ENCODE results near the gene PRKAG1. TPM values are rescaled to one million over a fixed set of nuclear protein-coding genes. Genes with fewer than 3 reads are reported as not detected.

PRKAG1 gene
- total RNA-seq, 1 donor, result 95.9 TPM

DNA sequence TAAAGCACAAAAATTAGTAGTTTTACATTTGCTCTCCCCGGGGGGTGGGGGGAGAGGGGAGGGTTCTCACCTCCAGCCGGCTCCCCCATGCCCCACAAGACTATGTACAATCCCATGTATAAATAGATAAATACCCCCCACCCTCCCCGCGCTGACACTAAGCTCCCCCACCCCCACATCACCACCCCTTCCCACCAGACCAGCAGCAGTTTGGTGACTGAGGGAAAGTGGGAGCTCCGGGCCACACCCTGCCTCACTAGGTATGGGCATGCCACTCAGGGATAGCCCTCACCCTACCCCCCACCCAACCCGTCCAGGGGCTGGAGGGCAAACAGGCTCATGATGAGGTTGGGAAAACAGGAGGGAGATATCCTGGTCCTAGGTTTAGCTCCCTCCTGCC lies 1.9 kb upstream of the PRKAG1 start:
- H3K4me3 ChIP-seq (ENCODE audit: low read depth, low read length), result no peak overlapping the region
- TF ChIP-seq, protein P1, sequence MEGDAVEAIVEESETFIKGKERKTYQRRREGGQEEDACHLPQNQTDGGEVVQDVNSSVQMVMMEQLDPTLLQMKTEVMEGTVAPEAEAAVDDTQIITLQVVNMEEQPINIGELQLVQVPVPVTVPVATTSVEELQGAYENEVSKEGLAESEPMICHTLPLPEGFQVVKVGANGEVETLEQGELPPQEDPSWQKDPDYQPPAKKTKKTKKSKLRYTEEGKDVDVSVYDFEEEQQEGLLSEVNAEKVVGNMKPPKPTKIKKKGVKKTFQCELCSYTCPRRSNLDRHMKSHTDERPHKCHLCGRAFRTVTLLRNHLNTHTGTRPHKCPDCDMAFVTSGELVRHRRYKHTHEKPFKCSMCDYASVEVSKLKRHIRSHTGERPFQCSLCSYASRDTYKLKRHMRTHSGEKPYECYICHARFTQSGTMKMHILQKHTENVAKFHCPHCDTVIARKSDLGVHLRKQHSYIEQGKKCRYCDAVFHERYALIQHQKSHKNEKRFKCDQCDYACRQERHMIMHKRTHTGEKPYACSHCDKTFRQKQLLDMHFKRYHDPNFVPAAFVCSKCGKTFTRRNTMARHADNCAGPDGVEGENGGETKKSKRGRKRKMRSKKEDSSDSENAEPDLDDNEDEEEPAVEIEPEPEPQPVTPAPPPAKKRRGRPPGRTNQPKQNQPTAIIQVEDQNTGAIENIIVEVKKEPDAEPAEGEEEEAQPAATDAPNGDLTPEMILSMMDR (IDR thresholded peaks at IDR 0.05; ENCODE audit: insufficient read depth, low read length), result no peak
- DNase-seq (ENCODE audit: low read depth), result no peak

GRCh38 chr12:49019443-49020324 lies 1.1 kb upstream of the PRKAG1 start:
- H3K4me3 ChIP-seq (ENCODE audit: low read depth, low read length), result no peak overlapping the region
- peak; percentile 35 for DNase-seq (ENCODE audit: low read depth)
- TF ChIP-seq, protein P1 (IDR thresholded peaks at IDR 0.05; ENCODE audit: insufficient read depth, low read length), result peak; percentile 49

DNA sequence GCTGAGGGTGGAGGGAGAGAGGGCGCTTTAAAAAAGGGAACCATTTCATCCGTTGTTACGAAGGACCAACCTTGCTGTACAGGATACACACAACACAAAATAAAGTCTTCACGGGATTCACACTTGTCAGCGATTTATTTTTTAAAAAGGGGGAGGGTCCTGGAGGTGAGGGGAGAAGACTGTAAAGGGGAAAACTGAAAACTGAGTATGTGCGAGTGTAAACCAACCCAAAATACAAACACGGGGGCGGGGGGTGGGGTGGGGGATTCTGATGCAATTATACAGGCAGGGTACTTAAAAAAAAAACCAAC lies 499 bp upstream of the PRKAG1 start:
- H3K4me3 ChIP-seq (ENCODE audit: low read depth, low read length), result peak overlapping the region; percentile 74
- DNase-seq (ENCODE audit: low read depth), result no peak
- TF ChIP-seq, protein P1 (IDR thresholded peaks at IDR 0.05; ENCODE audit: insufficient read depth, low read length), result no peak

GRCh38 chr12:49017891-49018260 lies 700 bp downstream of the PRKAG1 start:
- no peak for DNase-seq (ENCODE audit: low read depth)
- H3K4me3 ChIP-seq (ENCODE audit: low read depth, low read length), result peak overlapping the region; percentile 97
- TF ChIP-seq, protein P1 (IDR thresholded peaks at IDR 0.05; ENCODE audit: insufficient read depth, low read length), result no peak

DNA sequence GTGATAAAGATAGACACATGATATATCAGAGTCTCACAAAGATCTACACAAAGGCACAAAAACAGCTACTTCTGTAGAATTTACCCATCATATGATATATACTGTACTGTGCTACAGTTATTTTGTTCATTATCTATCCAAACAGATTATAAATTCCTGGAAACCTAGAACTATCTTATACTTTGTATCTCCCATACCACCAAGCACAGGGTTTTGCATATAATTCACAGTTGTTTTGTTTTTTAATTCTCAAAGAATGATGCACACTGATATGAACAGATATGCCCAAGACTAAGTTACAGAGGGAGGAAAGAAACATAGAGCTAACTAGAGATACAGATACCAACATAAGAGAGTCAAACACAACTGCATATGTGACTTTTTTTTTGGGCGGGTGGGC lies 3.4 kb downstream of the PRKAG1 start:
- no peak overlapping the region for H3K4me3 ChIP-seq (ENCODE audit: low read depth, low read length)
- no peak for DNase-seq (ENCODE audit: low read depth)
- TF ChIP-seq, protein P1 (IDR thresholded peaks at IDR 0.05; ENCODE audit: insufficient read depth, low read length), result no peak

DNA sequence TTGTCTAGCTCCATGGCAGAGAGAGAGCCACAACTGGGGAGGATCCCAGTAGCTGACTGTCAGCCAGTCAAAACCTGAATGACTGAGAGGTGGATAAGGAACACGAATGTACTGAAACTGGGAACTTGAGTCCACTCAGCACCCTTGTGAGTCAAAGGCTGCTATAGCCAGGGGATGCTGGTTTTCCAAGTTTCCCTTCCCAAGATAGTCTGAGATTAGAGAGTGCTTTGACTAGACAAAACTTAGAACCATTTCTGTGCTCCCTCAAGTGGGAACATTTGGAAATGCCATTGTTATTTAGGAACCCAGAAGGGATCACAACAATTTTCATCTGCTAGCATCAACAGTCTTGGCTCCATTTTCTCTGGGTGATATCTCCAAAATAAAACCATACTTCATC lies 4.0 kb downstream of the PRKAG1 start:
- TF ChIP-seq, protein P1 (IDR thresholded peaks at IDR 0.05; ENCODE audit: insufficient read depth, low read length), result peak; percentile 63
- H3K4me3 ChIP-seq (ENCODE audit: low read depth, low read length), result no peak overlapping the region
- peak; percentile 81 for DNase-seq (ENCODE audit: low read depth)

- TF ChIP-seq, protein P1 (IDR thresholded peaks at IDR 0.05; ENCODE audit: insufficient read depth, low read length), result no peak
- no peak overlapping the region for H3K4me3 ChIP-seq (ENCODE audit: low read depth, low read length)
- DNase-seq (ENCODE audit: low read depth), result no peak
Measured at GRCh38 chr12:49013428-49013827, 5.1 kb downstream of the PRKAG1 start.
